ENCODE results near the gene TFR2. TPM values are rescaled to one million over a fixed set of nuclear protein-coding genes. Genes with fewer than 3 reads are reported as not detected.

Gene TFR2
- total and polyA plus RNA-seq, 9 of the 15 experiments (the other 6 are each of a cell fraction or from before 2014, with no cell fraction given) = 3.8 to 123 (median 51.1) TPM

DNA sequence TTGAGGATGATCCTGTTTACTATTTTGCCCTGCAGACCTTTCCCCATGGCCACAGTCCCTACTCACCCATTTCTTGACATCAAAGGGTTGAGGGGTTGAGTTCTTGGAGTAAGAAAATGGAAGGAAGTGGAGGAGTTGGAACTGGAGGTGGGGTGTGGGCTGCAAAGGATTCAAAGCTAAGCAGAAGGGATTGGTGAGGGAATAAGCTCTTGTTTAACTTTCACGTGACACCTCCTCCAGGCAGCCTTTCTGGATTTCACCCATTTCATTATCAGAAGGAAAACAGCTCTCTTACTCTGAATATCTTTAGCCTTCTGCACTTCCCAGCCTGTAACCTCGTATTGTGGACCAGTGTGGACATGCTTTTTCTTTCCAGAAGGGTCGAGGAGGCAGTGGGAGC is 15.3 kb downstream of the TFR2 start (continued):
- TF ChIP-seq, protein P1, sequence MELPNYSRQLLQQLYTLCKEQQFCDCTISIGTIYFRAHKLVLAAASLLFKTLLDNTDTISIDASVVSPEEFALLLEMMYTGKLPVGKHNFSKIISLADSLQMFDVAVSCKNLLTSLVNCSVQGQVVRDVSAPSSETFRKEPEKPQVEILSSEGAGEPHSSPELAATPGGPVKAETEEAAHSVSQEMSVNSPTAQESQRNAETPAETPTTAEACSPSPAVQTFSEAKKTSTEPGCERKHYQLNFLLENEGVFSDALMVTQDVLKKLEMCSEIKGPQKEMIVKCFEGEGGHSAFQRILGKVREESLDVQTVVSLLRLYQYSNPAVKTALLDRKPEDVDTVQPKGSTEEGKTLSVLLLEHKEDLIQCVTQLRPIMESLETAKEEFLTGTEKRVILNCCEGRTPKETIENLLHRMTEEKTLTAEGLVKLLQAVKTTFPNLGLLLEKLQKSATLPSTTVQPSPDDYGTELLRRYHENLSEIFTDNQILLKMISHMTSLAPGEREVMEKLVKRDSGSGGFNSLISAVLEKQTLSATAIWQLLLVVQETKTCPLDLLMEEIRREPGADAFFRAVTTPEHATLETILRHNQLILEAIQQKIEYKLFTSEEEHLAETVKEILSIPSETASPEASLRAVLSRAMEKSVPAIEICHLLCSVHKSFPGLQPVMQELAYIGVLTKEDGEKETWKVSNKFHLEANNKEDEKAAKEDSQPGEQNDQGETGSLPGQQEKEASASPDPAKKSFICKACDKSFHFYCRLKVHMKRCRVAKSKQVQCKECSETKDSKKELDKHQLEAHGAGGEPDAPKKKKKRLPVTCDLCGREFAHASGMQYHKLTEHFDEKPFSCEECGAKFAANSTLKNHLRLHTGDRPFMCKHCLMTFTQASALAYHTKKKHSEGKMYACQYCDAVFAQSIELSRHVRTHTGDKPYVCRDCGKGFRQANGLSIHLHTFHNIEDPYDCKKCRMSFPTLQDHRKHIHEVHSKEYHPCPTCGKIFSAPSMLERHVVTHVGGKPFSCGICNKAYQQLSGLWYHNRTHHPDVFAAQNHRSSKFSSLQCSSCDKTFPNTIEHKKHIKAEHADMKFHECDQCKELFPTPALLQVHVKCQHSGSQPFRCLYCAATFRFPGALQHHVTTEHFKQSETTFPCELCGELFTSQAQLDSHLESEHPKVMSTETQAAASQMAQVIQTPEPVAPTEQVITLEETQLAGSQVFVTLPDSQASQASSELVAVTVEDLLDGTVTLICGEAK (IDR thresholded peaks at IDR 0.05) = no peak
- TF ChIP-seq, protein P1 (CRISPR knock-in tag; IDR thresholded peaks at IDR 0.05) = peak; percentile 21; the same call in 1 of the 2 replicates
- TF ChIP-seq PHF21A (IDR thresholded peaks at IDR 0.05; ENCODE audit: borderline replicate concordance, low read depth) (0 out of 2 replicates have a peak, but pooled peaks have one; percentile 42), KDM1A (IDR thresholded peaks at IDR 0.05) (peak; percentile 90 to 95), ZNF24 (IDR thresholded peaks at IDR 0.05) (0 out of 2 replicates have a peak, but pooled peaks have one; percentile 12), TBL1XR1 (IDR thresholded peaks at IDR 0.05; ENCODE audit: low read length in 2 of 2) (no peak), SNIP1 (IDR thresholded peaks at IDR 0.05; ENCODE audit: low read depth) (0 out of 2 replicates have a peak, but pooled peaks have one; percentile 18), ZFP36 (IDR thresholded peaks at IDR 0.05; ENCODE audit: low read depth, low read length, partially characterized antibody) (peak; percentile 100), HMGN3 (IDR thresholded peaks at IDR 0.05; ENCODE audit: borderline replicate concordance, extremely low read depth, insufficient read length, low read depth, low read length) (no peak), SOX6 (IDR thresholded peaks at IDR 0.05) (no peak), FOXK2 (conservative IDR thresholded peaks at IDR 0.05 in 1 of 2, IDR thresholded peaks at IDR 0.05 in 1 of 2; ENCODE audit: low read depth in 2 of 2) (0 out of 4 replicates have a peak, but pooled peaks of 1 of the 2 experiments have one; percentile 12), ESRRA (IDR thresholded peaks at IDR 0.05; ENCODE audit: borderline replicate concordance, low read depth) (0 out of 2 replicates have a peak, but pooled peaks have one; percentile 11), PTBP1 (IDR thresholded peaks at IDR 0.05; ENCODE audit: low read depth, low read length) (peak; percentile 92), HDAC1 (IDR thresholded peaks at IDR 0.05) (peak; percentile 15 to 47; a peak in 2 of 4 replicates), ZNF436 (CRISPR knock-in tag; IDR thresholded peaks at IDR 0.05) (peak; percentile 95), ARHGAP35 (IDR thresholded peaks at IDR 0.05; ENCODE audit: partially characterized antibody) (peak; percentile 37), DACH1 (IDR thresholded peaks at IDR 0.05; ENCODE audit: partially characterized antibody) (peak; percentile 46)

Measured in K562 (cell line).